HG02938 (cell line): ENCODE data around the gene USF3.
A peak's percentile ranks its signal among the peaks of the same experiment; 100 is the strongest.

ENCODE experiments used
- ATAC-seq: cut with Tn5 transposase; IDR thresholded peaks from one replicate; pipeline ENCODE4 v1.9.1; 2021; ENCODE audit warnings: mild to moderate bottlenecking, moderate library complexity; ENCODE audit not compliant: unreplicated experiment

The USF3 gene

DNA sequence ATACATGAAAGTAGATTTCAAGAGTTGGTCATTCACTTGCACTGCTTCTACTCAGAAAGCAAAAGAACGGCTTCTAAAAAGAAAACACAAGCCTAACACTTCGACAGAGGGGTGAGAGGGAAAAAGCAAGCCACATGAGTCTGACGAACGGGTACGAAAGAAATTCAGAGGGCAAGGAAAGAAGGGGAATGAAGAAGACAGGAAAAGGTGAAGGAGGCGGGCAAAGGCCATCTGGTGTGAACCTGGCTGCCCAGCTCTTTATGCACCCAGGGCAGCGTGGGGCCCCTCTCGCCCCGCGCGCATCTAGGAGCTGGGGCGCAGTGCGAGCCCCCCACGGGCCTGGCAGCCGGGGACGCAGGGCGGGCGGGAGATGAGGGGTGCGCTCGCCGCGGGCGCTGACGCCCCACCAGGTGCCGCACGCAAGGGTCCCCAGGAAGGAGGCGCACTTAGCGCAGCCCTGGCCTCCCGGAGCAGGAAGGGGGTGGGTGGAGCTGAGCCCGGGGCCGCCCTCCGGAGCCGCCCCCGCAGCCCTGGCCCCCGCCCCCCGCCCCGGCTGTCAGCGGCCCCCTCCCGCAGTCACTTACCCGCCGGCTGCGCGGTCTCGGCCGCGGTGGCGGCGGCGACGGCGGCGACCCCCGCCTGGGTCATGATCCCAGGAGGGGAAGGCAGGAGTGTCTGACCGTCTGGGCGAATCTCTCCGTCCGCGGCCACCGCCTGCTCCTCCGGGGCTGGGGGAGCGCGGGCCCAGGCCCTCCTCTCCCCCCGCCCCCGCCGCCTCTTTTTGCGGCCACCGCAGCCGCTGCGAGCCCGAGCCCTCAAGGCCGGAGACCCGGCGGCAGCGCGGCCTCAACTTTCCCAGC, at the start of gene USF3:
USF3 (minus strand) TSS at position 857 of the 860 bp plus-strand sequence. CDS start 21,764 bp downstream, outside the sequence.
- peak; percentile 50 for ATAC-seq

DNA sequence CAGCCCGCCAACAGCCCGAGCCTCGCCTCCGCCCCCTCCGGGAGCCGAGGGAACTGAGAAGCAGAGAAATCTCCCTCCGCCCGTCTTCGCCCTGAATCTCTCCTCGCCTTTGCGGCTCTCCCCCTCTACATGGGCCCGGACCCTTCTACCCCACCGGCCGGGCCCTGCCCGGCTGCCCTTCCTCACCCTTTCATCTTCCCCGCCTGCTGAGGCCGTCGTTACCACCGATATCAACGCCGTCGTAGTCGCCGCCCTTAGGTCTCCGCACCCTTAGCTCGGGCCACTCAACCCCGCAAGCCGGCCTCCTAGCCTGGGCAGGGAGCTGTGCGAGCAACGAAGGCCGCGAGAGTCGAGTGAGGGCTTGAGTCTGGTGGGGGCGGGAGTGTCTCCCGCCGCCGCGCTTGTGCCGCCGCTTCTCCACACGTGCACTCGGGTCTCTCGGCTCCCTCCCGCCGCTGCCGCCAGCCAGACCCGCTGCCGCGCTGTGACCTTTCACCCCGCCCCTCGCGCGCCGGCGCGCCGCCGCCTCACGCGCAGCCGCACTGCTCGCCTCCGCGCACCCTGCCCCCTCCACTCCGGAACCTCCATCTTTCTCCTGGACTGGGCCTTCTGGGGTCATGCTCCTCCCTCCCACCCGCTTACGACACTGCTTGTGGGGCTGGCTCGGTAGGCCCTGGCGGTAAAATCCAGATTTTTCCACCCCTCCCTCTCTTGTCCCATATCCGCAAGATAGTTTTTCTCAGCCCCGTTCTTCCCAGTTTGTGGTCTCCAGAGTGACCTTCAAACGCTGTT, 49.5 kb upstream of the USF3 start, which contains the start of gene NAA50:
NAA50 (minus strand) TSS at position 494 of the 792 bp plus-strand sequence; CDS start at position 194, 300 bp downstream.
- ATAC-seq: peak; percentile 37

- ATAC-seq: peak; percentile 59
These were observed 48.7 kb upstream of the USF3 start for GRCh38 chr3:113744941-113745755.

DNA sequence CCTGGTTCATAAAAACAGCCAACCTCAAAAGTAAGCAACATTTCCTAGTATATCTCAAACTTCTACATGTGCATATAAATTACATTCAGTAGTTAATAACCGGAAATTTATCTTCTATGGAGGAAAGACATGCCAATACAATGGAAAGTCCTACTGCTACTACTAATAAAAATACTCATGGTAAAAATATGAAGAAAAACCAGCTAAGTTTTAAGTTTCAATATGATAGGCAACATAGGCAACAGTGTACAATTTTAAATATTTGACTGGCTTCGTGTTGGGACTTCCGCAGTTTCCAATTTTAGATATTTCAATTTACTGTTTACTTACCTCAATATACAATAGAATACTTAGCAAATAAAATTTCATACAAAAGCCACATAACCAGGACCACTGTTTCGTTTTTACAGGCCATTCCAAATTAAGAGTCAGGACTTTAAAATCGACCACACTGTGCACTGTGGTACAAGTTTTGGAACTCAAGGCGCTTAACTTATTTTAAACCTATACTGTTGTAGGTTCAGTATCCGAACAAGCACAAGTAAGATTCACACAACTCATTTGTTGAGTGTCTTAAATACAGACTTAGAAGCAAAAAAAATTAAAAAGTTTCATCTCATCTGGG, 46.7 kb upstream of the USF3 start:
- ATAC-seq: no peak

GRCh38 chr3:113741620-113742019, 45.2 kb upstream of the USF3 start:
- ATAC-seq: no peak

- ATAC-seq: no peak
These were observed 44.6 kb upstream of the USF3 start for GRCh38 chr3:113741086-113741485.

DNA sequence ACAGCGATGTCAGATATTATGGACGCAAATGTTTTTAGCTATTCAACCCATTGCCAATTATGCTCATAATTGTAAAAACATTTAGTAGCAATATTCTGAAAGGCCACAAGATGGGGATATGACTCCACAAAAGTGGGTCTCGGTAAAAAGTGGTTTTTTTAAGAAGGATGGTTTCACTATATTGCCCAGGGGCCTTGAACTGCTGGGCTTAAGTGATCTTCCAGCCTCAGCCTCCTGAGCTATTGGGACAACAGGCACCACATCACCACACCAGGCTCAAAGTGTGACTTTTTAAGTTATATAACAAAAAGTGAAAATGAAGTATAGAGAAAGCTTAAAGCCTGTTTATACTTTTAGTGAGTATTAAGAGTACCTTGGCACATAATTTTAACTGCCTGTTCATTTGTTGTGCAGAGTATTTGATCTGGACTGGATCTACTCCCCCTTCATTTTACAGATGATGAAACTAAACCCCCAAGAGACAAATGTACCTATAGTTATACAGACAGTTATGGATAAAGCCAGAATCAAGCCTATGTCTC, 40.2 kb upstream of the USF3 start:
- peak; percentile 68 for ATAC-seq

DNA sequence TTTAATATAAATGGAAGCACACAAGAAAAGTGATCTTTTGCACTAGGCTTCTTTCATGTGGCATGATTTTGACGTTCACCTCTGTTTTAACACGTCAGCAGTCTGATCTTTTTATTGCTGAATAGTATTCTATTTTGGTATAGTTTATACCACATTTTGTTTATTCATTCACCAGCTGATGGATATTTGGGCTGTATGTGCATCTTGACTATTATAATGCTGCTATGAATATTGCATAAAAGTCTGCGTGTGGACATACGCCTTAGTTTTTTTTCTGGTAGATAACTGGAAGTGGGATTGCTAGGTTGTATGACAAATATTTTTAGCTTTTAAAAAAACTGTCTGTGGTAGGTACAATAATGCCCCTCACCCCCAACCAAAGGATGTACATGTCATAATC, 35.3 kb upstream of the USF3 start:
- no peak for ATAC-seq

- no peak for ATAC-seq
These were observed 34.1 kb upstream of the USF3 start for GRCh38 chr3:113730550-113730949.

GRCh38 chr3:113728661-113729060, 32.2 kb upstream of the USF3 start:
- no peak for ATAC-seq

DNA sequence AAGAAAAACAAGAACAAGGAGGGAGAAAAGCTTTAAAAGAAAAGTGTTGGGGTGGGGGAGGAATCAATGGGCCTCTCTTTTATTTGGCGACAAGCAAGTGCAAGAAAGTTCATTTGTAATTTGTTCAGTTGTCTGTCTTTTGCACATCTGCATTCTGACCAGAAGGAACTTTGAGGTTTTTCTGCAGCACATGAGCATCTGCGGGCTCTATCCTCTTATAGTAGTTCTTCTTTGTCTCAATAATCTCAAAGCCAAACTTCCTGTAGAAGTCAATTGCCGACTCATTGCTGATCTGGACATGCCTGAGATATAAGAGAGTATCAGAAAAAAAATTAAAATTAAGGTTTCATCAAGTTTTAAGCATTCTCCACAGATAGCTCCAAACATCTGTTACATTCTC, 25.2 kb upstream of the USF3 start:
- ATAC-seq: no peak

DNA sequence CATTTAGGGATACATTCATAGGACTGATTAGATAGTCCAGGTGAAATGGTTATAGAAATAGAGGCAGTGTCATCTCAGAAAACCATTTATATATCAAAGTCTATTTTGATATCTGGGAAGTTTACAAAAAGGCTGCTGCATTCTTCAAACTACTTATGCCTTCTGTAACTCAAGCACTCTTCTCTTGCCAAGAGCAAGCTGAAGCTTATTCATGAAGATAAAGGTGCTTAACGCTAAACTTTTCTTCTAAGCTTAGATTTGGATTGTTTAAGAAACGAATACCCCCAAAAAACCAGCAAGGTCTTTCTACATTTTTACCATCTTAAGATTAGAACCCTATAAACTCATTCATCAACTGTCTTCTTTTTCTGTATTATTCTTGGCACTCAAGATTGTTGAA, 23.3 kb upstream of the USF3 start:
- no peak for ATAC-seq

GRCh38 chr3:113719294-113719693, 22.9 kb upstream of the USF3 start:
- no peak for ATAC-seq

DNA sequence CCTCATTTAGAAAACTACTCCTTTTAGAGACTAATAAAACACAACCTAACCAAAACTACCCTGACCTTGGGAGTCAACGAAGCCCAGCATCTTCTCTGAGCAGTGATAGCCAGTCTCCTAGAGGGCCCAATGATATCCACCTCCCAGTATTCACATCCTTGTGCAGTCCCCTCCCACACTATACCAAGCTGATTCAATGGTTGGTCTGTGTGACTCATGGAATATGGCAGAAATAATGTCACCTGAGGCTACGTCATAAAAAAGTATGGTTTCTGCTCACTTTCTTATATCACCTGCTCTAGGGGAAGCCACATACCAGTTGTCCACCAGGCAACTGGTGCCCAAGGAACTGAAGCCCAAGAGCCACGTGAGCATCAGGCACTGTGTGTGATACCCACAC, 21.4 kb upstream of the USF3 start:
- ATAC-seq: no peak

DNA sequence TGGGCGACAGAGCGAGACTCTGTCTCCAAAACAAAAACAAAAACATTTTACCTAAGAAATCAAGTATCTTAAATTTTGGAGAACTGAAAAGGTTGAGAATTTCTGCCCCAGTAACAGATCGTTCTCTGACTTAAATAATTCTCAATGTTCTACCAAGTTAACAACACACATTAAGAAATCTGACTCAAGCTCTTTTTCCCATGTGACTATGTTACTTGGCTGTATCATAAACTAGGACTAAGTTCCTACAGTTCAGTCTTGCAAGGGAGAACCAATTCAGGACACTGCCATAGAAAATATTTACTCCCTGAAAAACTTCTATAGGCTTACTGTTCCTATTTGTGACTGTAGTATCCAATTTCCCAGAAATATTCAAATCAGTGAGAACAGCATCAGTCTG, 20.9 kb upstream of the USF3 start:
- ATAC-seq: no peak

GRCh38 chr3:113714702-113715101, 18.3 kb upstream of the USF3 start:
- no peak for ATAC-seq

DNA sequence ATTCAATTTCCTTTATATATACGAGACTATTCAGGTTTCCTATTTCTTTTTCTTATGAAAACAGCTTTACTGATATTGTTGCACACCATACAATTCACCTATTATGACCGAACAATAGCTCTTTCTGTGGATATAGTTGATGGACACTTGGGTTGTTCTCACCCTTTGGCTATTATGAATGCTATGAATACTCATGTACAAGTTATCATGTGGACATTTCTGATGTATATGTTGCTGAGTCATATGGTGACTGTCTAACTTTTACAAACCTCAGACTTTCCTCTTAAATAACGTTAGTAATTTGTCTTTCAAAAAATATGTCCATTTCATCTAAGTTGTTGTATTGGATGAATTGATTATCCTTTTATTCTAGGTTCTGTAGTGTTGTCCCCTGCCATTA, 15.7 kb upstream of the USF3 start:
- ATAC-seq: no peak

GRCh38 chr3:113707835-113708234, 11.4 kb upstream of the USF3 start:
- ATAC-seq: no peak

DNA sequence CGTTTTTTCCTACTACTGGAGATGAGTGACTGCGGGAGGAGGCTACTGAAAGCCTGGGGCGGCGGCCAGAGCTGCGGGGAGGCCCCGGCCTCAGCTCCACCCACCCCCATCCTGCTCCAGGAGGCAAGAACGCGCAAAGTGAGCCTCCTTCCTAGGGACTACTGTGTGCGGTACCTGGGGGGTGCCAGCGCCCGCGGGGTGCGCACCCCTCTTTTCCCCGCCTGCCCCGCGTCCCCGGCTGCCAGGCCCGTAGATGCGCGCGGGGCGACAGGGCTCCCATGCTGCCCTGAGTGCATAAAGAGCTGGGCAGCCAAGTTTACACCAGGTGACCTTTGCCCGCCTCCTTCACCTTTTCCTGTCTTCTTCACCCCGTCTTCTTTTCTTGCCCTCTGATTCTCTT, 2.5 kb upstream of the USF3 start:
- ATAC-seq: no peak

GRCh38 chr3:113698213-113698742, 1.8 kb upstream of the USF3 start:
- no peak for ATAC-seq
